Ovary (tissue), 3 donors: Measurements from ENCODE around the gene ZNF579.

Experiments
- CTCF ChIP-seq, 3 donors: fragments of 450-650 bp in 2 of 3; fragments of 200-600 bp in 1 of 3; IDR thresholded peaks; one replicate each; pipeline versions ENCODE4 v1.5.1 to v1.8.0; 2016 to 2022; ENCODE audit warnings: antibody characterized with exemption in 3 of 3, mild to moderate bottlenecking in 1 of 3
- EP300 ChIP-seq: sonication (generic); formaldehyde crosslinking; IDR thresholded peaks from one replicate; pipeline ENCODE4 v1.6.1; 2017; ENCODE audit warnings: antibody characterized with exemption
- POLR2A ChIP-seq: fragments of 450-650 bp; IDR thresholded peaks from one replicate; pipeline ENCODE4 v1.6.1; 2017; ENCODE audit warnings: antibody characterized with exemption, mild to moderate bottlenecking, moderate library complexity
- donor health status: DM: no; HTN: no; CAD: no.

GRCh38 chr19:55617426-55617825, 36.8 kb upstream of the ZNF579 start:
- TF ChIP-seq CTCF (IDR thresholded peaks at IDR 0.05) (no peak), POLR2A (no peak), EP300 (no peak)
